ENCODE measurements around the gene ROR1.

ROR1 gene

GRCh38 chr1:63945943-63946342 lies 172.1 kb downstream of the ROR1 start:
- no peak for DNase-seq (ENCODE audit: extremely low read depth, low read depth)
- TF ChIP-seq CTCF (IDR thresholded peaks at IDR 0.05; ENCODE audit: low read depth, low read length), result no peak

GRCh38 chr1:63946866-63947491 lies 173.2 kb downstream of the ROR1 start:
- TF ChIP-seq CTCF (IDR thresholded peaks at IDR 0.05; ENCODE audit: low read depth, low read length), result no peak
- DNase-seq (ENCODE audit: extremely low read depth, low read depth), result no peak

GRCh38 chr1:63947904-63948303 lies 174.1 kb downstream of the ROR1 start:
- DNase-seq (ENCODE audit: extremely low read depth, low read depth), result no peak
- no peak for TF ChIP-seq CTCF (IDR thresholded peaks at IDR 0.05; ENCODE audit: low read depth, low read length)

- no peak for DNase-seq (ENCODE audit: extremely low read depth, low read depth)
- no peak for TF ChIP-seq CTCF (IDR thresholded peaks at IDR 0.05; ENCODE audit: low read depth, low read length)
These were observed 176.2 kb downstream of the ROR1 start for GRCh38 chr1:63950023-63950422.

- no peak for DNase-seq (ENCODE audit: extremely low read depth, low read depth)
- TF ChIP-seq CTCF (IDR thresholded peaks at IDR 0.05; ENCODE audit: low read depth, low read length), result no peak
These were observed 177.5 kb downstream of the ROR1 start for GRCh38 chr1:63951059-63951946.

GRCh38 chr1:63954187-63954586 lies 180.4 kb downstream of the ROR1 start:
- no peak for DNase-seq (ENCODE audit: extremely low read depth, low read depth)
- no peak for TF ChIP-seq CTCF (IDR thresholded peaks at IDR 0.05; ENCODE audit: low read depth, low read length)
